ENCODE results near the gene COL1A1.

COL1A1 gene

GRCh38 chr17:50205963-50206505 is 4.6 kb upstream of the COL1A1 start:
- TF ChIP-seq ZBTB7A (IDR thresholded peaks at IDR 0.05; ENCODE audit: low read depth) = no peak

- TF ChIP-seq CREB1 (IDR thresholded peaks at IDR 0.05; ENCODE audit: low read depth) (no peak), EP300 (IDR thresholded peaks at IDR 0.05; ENCODE audit: borderline replicate concordance) (no peak), TEAD4 (IDR thresholded peaks at IDR 0.05) (no peak), NFIC (IDR thresholded peaks at IDR 0.05) (no peak), ZBTB7A (IDR thresholded peaks at IDR 0.05; ENCODE audit: low read depth) (no peak), CEBPB (IDR thresholded peaks at IDR 0.05) (no peak), EGR1 (IDR thresholded peaks at IDR 0.05) (no peak), USF1 (IDR thresholded peaks at IDR 0.05) (no peak), YY1 (IDR thresholded peaks at IDR 0.05; ENCODE audit: low read depth) (no peak), TAF1 (IDR thresholded peaks at IDR 0.05; ENCODE audit: low read depth) (no peak), MAX (IDR thresholded peaks at IDR 0.05) (no peak)
These were observed 3.9 kb upstream of the COL1A1 start for GRCh38 chr17:50205111-50205962.

- no peak for TF ChIP-seq NFIC (IDR thresholded peaks at IDR 0.05)
- TF ChIP-seq USF1 (IDR thresholded peaks at IDR 0.05) = no peak
- TF ChIP-seq CREB1 (IDR thresholded peaks at IDR 0.05; ENCODE audit: low read depth) = no peak
- TF ChIP-seq FOXM1 (IDR thresholded peaks at IDR 0.05; ENCODE audit: borderline replicate concordance, low read depth) = no peak
- no peak for TF ChIP-seq YY1 (IDR thresholded peaks at IDR 0.05; ENCODE audit: low read depth)
- no peak for TF ChIP-seq TCF12 (IDR thresholded peaks at IDR 0.05; ENCODE audit: low read depth)
These were observed 3.0 kb upstream of the COL1A1 start for GRCh38 chr17:50204431-50204830.

GRCh38 chr17:50203604-50204345 is 2.3 kb upstream of the COL1A1 start:
- TF ChIP-seq YY1 (IDR thresholded peaks at IDR 0.05; ENCODE audit: low read depth) (no peak), EP300 (IDR thresholded peaks at IDR 0.05; ENCODE audit: borderline replicate concordance) (no peak), NFIC (IDR thresholded peaks at IDR 0.05) (no peak), USF1 (IDR thresholded peaks at IDR 0.05) (no peak), CEBPB (IDR thresholded peaks at IDR 0.05) (no peak), TCF12 (IDR thresholded peaks at IDR 0.05; ENCODE audit: low read depth) (no peak), ZBTB7A (IDR thresholded peaks at IDR 0.05; ENCODE audit: low read depth) (no peak)

- TF ChIP-seq ZBTB7A (IDR thresholded peaks at IDR 0.05; ENCODE audit: low read depth) = no peak
- TF ChIP-seq RAD21 (IDR thresholded peaks at IDR 0.05; ENCODE audit: low read depth) = no peak
- no peak for TF ChIP-seq REST (IDR thresholded peaks at IDR 0.05; ENCODE audit: low read depth)
- TF ChIP-seq TEAD4 (IDR thresholded peaks at IDR 0.05) = no peak
- no peak for TF ChIP-seq FOXM1 (IDR thresholded peaks at IDR 0.05; ENCODE audit: borderline replicate concordance, low read depth)
- no peak for TF ChIP-seq MAX (IDR thresholded peaks at IDR 0.05)
- TF ChIP-seq CEBPB (IDR thresholded peaks at IDR 0.05) = no peak
- no peak for TF ChIP-seq NFIC (IDR thresholded peaks at IDR 0.05)
- no peak for TF ChIP-seq EGR1 (IDR thresholded peaks at IDR 0.05)
These were observed 1.7 kb upstream of the COL1A1 start for GRCh38 chr17:50203086-50203485.

- TF ChIP-seq CEBPB (IDR thresholded peaks at IDR 0.05) (no peak), TEAD4 (IDR thresholded peaks at IDR 0.05) (no peak; the same call in 1 of the 2 replicates), USF1 (IDR thresholded peaks at IDR 0.05) (no peak), TCF12 (IDR thresholded peaks at IDR 0.05; ENCODE audit: low read depth) (no peak), EGR1 (IDR thresholded peaks at IDR 0.05) (peak; percentile 99), MAX (IDR thresholded peaks at IDR 0.05) (peak; percentile 22; the same call in 1 of the 2 replicates), CREB1 (IDR thresholded peaks at IDR 0.05; ENCODE audit: low read depth) (no peak), RAD21 (IDR thresholded peaks at IDR 0.05; ENCODE audit: low read depth) (peak; percentile 86), REST (IDR thresholded peaks at IDR 0.05; ENCODE audit: low read depth) (no peak), YY1 (IDR thresholded peaks at IDR 0.05; ENCODE audit: low read depth) (no peak), ZBTB7A (IDR thresholded peaks at IDR 0.05; ENCODE audit: low read depth) (peak; percentile 23; the same call in 1 of the 2 replicates), NFIC (IDR thresholded peaks at IDR 0.05) (peak; percentile 28; the same call in 1 of the 2 replicates), TAF1 (IDR thresholded peaks at IDR 0.05; ENCODE audit: low read depth) (0 out of 2 replicates have a peak, but pooled peaks have one; percentile 14), EP300 (IDR thresholded peaks at IDR 0.05; ENCODE audit: borderline replicate concordance) (peak; percentile 10; the same call in 1 of the 2 replicates), FOXM1 (IDR thresholded peaks at IDR 0.05; ENCODE audit: borderline replicate concordance, low read depth) (no peak)
These were observed 765 bp downstream of the COL1A1 start for GRCh38 chr17:50200457-50201275.
